BLaER1 (cell line): ENCODE results near the gene CDK4.
A peak's percentile ranks its signal among the peaks of the same experiment; 100 is the strongest.

Experiments used
- H3K27ac ChIP-seq: shearing (Covaris generic); formaldehyde crosslinking; 2 replicates; pipeline ENCODE4 v1.8.1; 2022
- H3K27me3 ChIP-seq: shearing (Covaris generic); formaldehyde crosslinking; 2 replicates; pipeline ENCODE4 v1.8.1; 2022
- H3K36me3 ChIP-seq: shearing (Covaris generic); formaldehyde crosslinking; 2 replicates; pipeline ENCODE4 v1.8.1; 2022
- H3K4me1 ChIP-seq: shearing (Covaris generic); formaldehyde crosslinking; 2 replicates; pipeline ENCODE4 v1.8.1; 2022
- H3K4me2 ChIP-seq: shearing (Covaris generic); formaldehyde crosslinking; 2 replicates; pipeline ENCODE4 v1.8.1; 2022
- H3K4me3 ChIP-seq: shearing (Covaris generic); formaldehyde crosslinking; 2 replicates; pipeline ENCODE4 v1.8.1; 2022
- H3K9ac ChIP-seq: shearing (Covaris generic); formaldehyde crosslinking; 2 replicates; pipeline ENCODE4 v1.8.1; 2022
- H3K9me3 ChIP-seq: shearing (Covaris generic); formaldehyde crosslinking; 2 replicates; pipeline ENCODE4 v1.8.1; 2022
- H4K20me1 ChIP-seq: shearing (Covaris generic); formaldehyde crosslinking; 2 replicates; pipeline ENCODE4 v1.8.1; 2022
- Cebpa-rat ChIP-seq: shearing (Covaris generic); IDR thresholded peaks from 2 replicates; pipeline ENCODE4 v1.8.1; 2022

CDK4 gene

DNA sequence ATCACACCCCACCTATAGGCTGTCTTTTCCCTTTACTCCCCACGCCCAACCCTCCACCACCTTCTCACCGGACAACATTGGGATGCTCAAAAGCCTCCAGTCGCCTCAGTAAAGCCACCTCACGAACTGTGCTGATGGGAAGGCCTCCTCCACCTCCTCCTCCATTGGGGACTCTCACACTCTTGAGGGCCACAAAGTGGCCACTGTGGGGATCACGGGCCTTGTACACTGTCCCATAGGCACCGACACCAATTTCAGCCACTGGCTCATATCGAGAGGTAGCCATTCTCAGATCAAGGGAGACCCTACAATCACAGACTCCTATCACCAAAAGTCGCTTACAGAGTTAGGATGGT lies 700 bp downstream of the CDK4 start:
- Histone ChIP-seq H3K36me3 (peaks cover 48% of the 10 kb centered on the region), H3K27ac (peak overlapping the region; percentile 94), H3K4me3 (peak overlapping the region; percentile 84), H3K27me3 (peaks cover 37% of the 10 kb centered on the region), H3K4me2 (peak overlapping the region; percentile 93), H4K20me1 (peaks cover 48% of the 10 kb centered on the region), H3K9me3 (no peaks in the 10 kb centered on the region), H3K4me1 (peaks cover 45% of the 10 kb centered on the region), H3K9ac (peak overlapping the region; percentile 94)
- TF ChIP-seq Cebpa-rat: no peak

DNA sequence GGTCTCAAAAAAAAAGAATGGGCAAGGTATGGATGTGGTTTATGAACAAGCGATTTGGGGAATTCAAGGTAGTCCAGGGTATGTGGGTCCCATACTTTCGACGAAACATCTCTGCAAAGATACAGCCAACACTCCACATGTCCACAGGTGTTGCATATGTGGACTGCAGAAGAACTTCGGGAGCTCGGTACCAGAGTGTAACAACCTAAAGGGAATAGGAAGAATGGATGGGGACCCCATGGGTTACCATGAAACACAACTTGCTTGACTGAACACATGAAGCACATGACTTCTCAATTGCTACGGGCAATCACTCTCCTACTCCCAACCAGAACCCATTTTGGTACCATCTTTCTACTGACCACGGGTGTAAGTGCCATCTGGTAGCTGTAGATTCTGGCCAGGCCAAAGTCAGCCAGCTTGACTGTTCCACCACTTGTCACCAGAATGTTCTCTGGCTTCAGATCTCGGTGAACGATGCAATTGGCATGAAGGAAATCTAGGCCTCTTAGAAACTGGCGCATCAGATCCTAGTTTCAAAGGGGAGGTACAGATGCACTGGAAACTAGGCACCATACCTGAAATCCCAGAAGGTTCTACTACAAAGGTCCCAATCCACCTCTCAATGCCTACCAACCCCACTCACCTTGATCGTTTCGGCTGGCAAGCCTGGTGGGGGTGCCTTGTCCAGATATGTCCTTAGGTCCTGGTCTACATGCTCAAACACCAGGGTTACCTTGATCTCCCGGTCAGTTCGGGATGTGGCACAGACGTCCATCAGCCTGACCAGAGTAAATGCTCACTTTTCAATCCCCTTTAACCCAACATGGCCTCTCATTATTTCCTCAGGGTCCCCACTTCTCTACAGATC lies 1.3 kb downstream of the CDK4 start:
- H3K4me3 ChIP-seq: peak overlapping the region; percentile 84
- peak overlapping the region; percentile 94 for H3K27ac ChIP-seq
- peak overlapping the region; percentile 94 for H3K9ac ChIP-seq
- H3K4me2 ChIP-seq: peak overlapping the region; percentile 93
- peaks cover 31% of the 10 kb centered on the region for H3K27me3 ChIP-seq
- peaks cover 45% of the 10 kb centered on the region for H3K4me1 ChIP-seq
- H3K9me3 ChIP-seq: no peaks in the 10 kb centered on the region
- TF ChIP-seq Cebpa-rat: no peak
- peaks cover 54% of the 10 kb centered on the region for H3K36me3 ChIP-seq
- H4K20me1 ChIP-seq: peaks cover 47% of the 10 kb centered on the region

- peaks cover 49% of the 10 kb centered on the region for H4K20me1 ChIP-seq
- no peak for TF ChIP-seq Cebpa-rat
Observed at GRCh38 chr12:57749061-57749460, 3.0 kb downstream of the CDK4 start.

DNA sequence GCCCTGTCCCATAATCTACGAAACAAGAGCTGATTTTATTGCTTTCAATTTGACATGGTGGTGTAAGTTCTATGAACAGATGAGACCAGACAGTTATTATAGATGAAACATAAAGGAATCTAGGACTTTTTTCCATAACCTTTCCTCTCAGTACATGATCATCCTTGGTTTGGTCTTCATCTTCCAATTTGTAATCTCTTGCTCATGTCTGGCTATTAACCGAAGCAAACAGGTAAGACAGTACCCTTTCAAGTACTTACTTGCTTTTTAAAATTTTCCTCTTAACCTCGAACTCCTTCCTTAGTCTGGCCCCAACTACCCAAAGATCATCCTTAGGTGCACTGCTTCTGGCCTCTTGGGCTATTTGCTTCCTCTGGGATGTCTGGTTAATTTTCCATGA lies 6.1 kb downstream of the CDK4 start:
- H3K4me3 ChIP-seq: peak overlapping the region; percentile 93; the same call in 1 of the 2 replicates
- H3K27me3 ChIP-seq: no peaks in the 10 kb centered on the region
- no peak for TF ChIP-seq Cebpa-rat
- peak overlapping the region; percentile 93 for H3K9ac ChIP-seq
- no peaks in the 10 kb centered on the region for H3K9me3 ChIP-seq
- H3K4me1 ChIP-seq: peaks cover 49% of the 10 kb centered on the region
- H3K36me3 ChIP-seq: peaks cover 56% of the 10 kb centered on the region
- peak overlapping the region; percentile 96 for H3K4me2 ChIP-seq
- H3K27ac ChIP-seq: no peak overlapping the region
- H4K20me1 ChIP-seq: peaks cover 40% of the 10 kb centered on the region

More at GRCh38 chr12:57749061-57749460, 3.0 kb downstream of the CDK4 start:
- Histone ChIP-seq H3K4me2 (no peak overlapping the region), H3K36me3 (peaks cover 58% of the 10 kb centered on the region), H3K9ac (no peak overlapping the region), H3K9me3 (no peaks in the 10 kb centered on the region), H3K4me3 (no peak overlapping the region), H3K27ac (no peak overlapping the region), H3K4me1 (peaks cover 44% of the 10 kb centered on the region), H3K27me3 (peaks cover 14% of the 10 kb centered on the region)

DNA sequence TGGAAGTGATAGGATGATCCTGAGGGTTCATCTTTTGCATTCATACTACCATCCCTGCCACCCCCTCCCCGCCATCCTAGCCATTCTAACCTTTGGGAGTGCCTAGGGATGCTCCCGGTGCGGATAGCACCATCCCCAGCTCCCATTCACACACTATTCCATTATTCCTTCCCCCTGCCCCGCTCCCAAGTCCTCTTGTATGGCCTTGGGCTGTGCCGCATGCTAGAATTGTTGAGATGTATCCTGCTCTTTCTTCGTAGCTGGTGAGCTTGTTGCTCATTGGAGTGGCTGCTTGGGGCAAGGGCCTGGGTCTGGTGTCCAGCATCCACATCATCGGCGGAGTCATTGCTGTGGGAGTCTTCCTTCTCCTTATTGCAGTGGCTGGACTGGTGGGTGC lies 6.6 kb downstream of the CDK4 start:
- Histone ChIP-seq H3K9ac (peak overlapping the region; percentile 93), H3K27me3 (no peaks in the 10 kb centered on the region), H3K36me3 (peaks cover 51% of the 10 kb centered on the region), H3K27ac (peak overlapping the region; percentile 93), H3K9me3 (no peaks in the 10 kb centered on the region), H3K4me1 (peaks cover 49% of the 10 kb centered on the region), H3K4me3 (peak overlapping the region; percentile 93), H3K4me2 (peak overlapping the region; percentile 96), H4K20me1 (peaks cover 34% of the 10 kb centered on the region)
- TF ChIP-seq Cebpa-rat: no peak

- peak; percentile 11; the same call in 1 of the 2 replicates for TF ChIP-seq Cebpa-rat
- peak within 1 kb of the TSS; percentile 93 for H3K27ac ChIP-seq
- H3K9ac ChIP-seq: peak within 1 kb of the TSS; percentile 93
- H4K20me1 ChIP-seq: peaks cover 31% of the 10 kb centered on the region
- H3K4me2 ChIP-seq: peak within 1 kb of the TSS; percentile 96
- H3K4me1 ChIP-seq: peaks cover 50% of the 10 kb centered on the region
- peak within 1 kb of the TSS; percentile 93 for H3K4me3 ChIP-seq
- no peaks in the 10 kb centered on the region for H3K9me3 ChIP-seq
- peaks cover 45% of the 10 kb centered on the region for H3K36me3 ChIP-seq
- H3K27me3 ChIP-seq: no peaks in the 10 kb centered on the region
Observed at GRCh38 chr12:57744777-57745484, 7.2 kb downstream of the CDK4 start, which contains the start of gene TSPAN31. TSS of gene TSPAN31 (plus strand) at chr12:57745039. CDS start at chr12:57745155, 116 bp downstream.

DNA sequence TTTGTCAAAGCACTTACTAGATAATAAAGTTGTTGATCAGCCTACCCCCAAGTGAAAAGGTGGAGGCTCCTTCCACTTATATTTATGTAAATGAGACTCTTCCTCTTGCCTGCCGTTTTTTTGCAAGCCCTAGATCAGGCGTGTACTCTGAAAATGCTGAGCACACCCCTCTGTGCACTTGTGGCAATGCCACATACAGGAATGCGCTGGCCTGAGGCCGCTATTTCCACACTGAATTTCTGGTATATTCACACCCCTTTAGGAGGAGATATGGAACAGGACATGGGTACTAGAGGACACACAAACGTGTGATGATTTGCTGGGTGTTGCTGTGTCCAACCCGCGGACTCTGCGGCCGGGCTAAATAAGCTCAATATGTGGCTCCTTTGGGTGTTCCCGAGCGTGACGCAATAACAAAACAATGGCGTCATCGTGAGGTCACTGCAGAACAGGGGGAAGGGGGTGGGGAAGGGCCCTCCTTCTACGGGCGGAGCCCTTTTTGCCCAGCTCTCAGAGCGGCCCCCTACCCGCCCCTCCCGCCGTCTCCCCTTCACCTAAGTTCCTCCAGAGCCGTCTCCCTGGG lies 7.8 kb downstream of the CDK4 start:
- peaks cover 57% of the 10 kb centered on the region for H3K4me1 ChIP-seq

DNA sequence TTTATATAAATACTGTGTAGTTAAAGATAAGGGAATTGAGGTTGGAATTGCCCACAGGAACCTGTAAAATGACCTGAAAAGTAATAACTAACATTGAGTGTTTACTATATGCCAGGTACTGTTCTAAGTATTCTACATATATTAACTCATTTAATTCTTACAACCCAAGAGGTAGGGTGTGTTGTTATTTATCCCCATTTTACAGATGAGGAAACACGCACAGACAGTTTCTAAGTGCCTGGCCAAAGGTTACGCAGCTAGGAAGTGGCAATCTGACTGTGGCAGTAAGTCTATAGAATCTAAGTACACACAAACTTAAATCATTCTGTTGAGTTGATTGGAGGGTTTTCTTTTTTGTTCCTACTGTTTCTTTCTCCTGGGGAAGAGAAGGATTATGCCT lies 8.3 kb downstream of the CDK4 start:
- no peaks in the 10 kb centered on the region for H3K9me3 ChIP-seq
- H3K4me1 ChIP-seq: peaks cover 60% of the 10 kb centered on the region
- TF ChIP-seq Cebpa-rat: no peak
- H3K4me2 ChIP-seq: peak overlapping the region; percentile 96
- H4K20me1 ChIP-seq: peaks cover 24% of the 10 kb centered on the region
- H3K27me3 ChIP-seq: no peaks in the 10 kb centered on the region
- H3K9ac ChIP-seq: peak overlapping the region; percentile 93
- H3K4me3 ChIP-seq: peak overlapping the region; percentile 93
- peaks cover 40% of the 10 kb centered on the region for H3K36me3 ChIP-seq
- peak overlapping the region; percentile 93 for H3K27ac ChIP-seq

More for the DNA sequence above, 7.8 kb downstream of the CDK4 start:
- peak; percentile 34; the same call in 1 of the 2 replicates for TF ChIP-seq Cebpa-rat
- Histone ChIP-seq H3K9me3 (no peaks in the 10 kb centered on the region), H3K4me2 (peak overlapping the region; percentile 96), H3K4me3 (peak overlapping the region; percentile 93), H3K27ac (peak overlapping the region; percentile 93), H4K20me1 (peaks cover 27% of the 10 kb centered on the region), H3K36me3 (peaks cover 43% of the 10 kb centered on the region), H3K27me3 (no peaks in the 10 kb centered on the region), H3K9ac (peak overlapping the region; percentile 93)

- no peak for TF ChIP-seq Cebpa-rat
- H3K9me3 ChIP-seq: no peaks in the 10 kb centered on the region
- peaks cover 60% of the 10 kb centered on the region for H3K4me1 ChIP-seq
- peaks cover 33% of the 10 kb centered on the region for H3K36me3 ChIP-seq
- H3K27me3 ChIP-seq: no peaks in the 10 kb centered on the region
- H3K4me2 ChIP-seq: peak overlapping the region; percentile 96
- H3K27ac ChIP-seq: peak overlapping the region; percentile 66
- H3K9ac ChIP-seq: peak overlapping the region; percentile 75
- peaks cover 24% of the 10 kb centered on the region for H4K20me1 ChIP-seq
- peak overlapping the region; percentile 70 for H3K4me3 ChIP-seq
Observed at GRCh38 chr12:57741844-57742738, 10.0 kb downstream of the CDK4 start.
